Measurements from ENCODE around the gene TMEM115. TPM values are rescaled to one million over a fixed set of nuclear protein-coding genes. Genes with fewer than 3 reads are reported as not detected.

Gene TMEM115
- 10 to 100 TPM; 19.0 to 20.2 TPM for total RNA-seq

GRCh38 chr3:50358911-50359759 lies at the start of gene TMEM115:
TSS of gene TMEM115 (minus strand) at chr3:50359521. CDS start at chr3:50359063, 458 bp downstream.
- DNase-seq = peak; percentile 94
- peak within 1 kb of the TSS; percentile 98 for H3K4me3 Mint-ChIP-seq
- no peaks in the 10 kb centered on the region for H3K9me3 Mint-ChIP-seq
- no peaks in the 10 kb centered on the region for H3K27me3 Mint-ChIP-seq
- H3K4me1 Mint-ChIP-seq = peaks cover 38% of the 10 kb centered on the region
- H3K27ac Mint-ChIP-seq = peak within 1 kb of the TSS; percentile 94
- peaks cover 20% of the 10 kb centered on the region for H3K36me3 Mint-ChIP-seq

- no peak for DNase-seq
- H3K36me3 Mint-ChIP-seq = no peaks in the 10 kb centered on the region
- H3K9me3 Mint-ChIP-seq = no peaks in the 10 kb centered on the region
- H3K4me1 Mint-ChIP-seq = peaks cover 3% of the 10 kb centered on the region
- H3K27ac Mint-ChIP-seq = no peak overlapping the region
- H3K4me3 Mint-ChIP-seq = no peak overlapping the region
- no peaks in the 10 kb centered on the region for H3K27me3 Mint-ChIP-seq
These were observed 49.2 kb upstream of the TMEM115 start for GRCh38 chr3:50408443-50408944.

GRCh38 chr3:50406487-50406886 lies 47.2 kb upstream of the TMEM115 start:
- H3K36me3 Mint-ChIP-seq = no peaks in the 10 kb centered on the region
- no peak overlapping the region for H3K4me3 Mint-ChIP-seq
- H3K4me1 Mint-ChIP-seq = peaks cover 3% of the 10 kb centered on the region
- DNase-seq = no peak
- no peaks in the 10 kb centered on the region for H3K27me3 Mint-ChIP-seq
- H3K27ac Mint-ChIP-seq = no peak overlapping the region
- no peaks in the 10 kb centered on the region for H3K9me3 Mint-ChIP-seq

- Mint-ChIP-seq H3K36me3 (no peaks in the 10 kb centered on the region), H3K4me1 (no peaks in the 10 kb centered on the region), H3K27me3 (no peaks in the 10 kb centered on the region), H3K9me3 (no peaks in the 10 kb centered on the region), H3K27ac (no peak overlapping the region), H3K4me3 (no peak overlapping the region)
- DNase-seq = peak; percentile 13
These were observed 45.9 kb upstream of the TMEM115 start for GRCh38 chr3:50405249-50405648.

GRCh38 chr3:50401978-50402595 lies 42.8 kb upstream of the TMEM115 start:
- no peak overlapping the region for H3K4me3 Mint-ChIP-seq
- H3K27ac Mint-ChIP-seq = no peak overlapping the region
- no peaks in the 10 kb centered on the region for H3K36me3 Mint-ChIP-seq
- no peak for DNase-seq
- H3K27me3 Mint-ChIP-seq = no peaks in the 10 kb centered on the region
- no peaks in the 10 kb centered on the region for H3K4me1 Mint-ChIP-seq
- no peaks in the 10 kb centered on the region for H3K9me3 Mint-ChIP-seq

GRCh38 chr3:50396502-50396901 lies 37.2 kb upstream of the TMEM115 start:
- Mint-ChIP-seq H3K4me3 (no peak overlapping the region), H3K9me3 (no peaks in the 10 kb centered on the region), H3K27ac (no peak overlapping the region), H3K27me3 (no peaks in the 10 kb centered on the region), H3K36me3 (no peaks in the 10 kb centered on the region), H3K4me1 (peaks cover 3% of the 10 kb centered on the region)
- DNase-seq = no peak

DNA sequence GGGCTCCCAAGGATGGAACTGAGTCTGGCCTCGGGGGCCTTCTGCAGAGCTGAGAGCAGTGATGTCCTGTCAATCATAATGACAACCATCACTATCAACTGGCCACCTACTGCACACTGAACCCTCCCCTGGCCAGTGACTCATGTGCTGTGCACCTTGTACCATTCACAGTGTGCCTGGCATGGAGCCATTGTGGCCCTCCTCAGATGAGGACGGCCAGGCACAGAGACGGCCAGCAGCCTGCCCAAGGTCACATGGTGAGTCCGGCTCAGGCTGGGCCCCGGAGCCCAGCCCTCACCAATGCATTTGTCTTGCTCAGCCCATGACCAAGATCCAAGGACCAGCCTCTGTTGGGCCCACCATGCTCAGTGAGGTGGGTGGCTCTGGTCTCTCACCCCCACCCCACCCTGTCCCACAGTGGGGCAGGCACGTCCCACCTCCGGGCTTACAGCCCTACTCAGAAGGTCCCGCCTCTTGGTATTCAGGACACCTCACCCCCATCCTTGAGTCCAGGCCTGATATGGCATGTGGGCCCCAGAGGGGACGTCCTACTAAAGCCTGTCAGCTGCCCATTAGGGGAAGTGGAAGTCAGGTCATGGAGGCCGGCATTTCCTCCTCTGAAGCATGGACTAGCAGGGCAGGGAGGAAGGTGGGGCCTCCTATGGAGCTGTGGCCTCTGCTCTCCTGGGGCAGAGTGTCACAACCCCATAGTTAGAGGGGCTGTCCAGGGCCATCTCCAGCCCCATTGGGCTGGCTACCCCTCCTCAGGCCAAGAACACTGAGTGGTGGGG lies 35.9 kb upstream of the TMEM115 start:
- H3K27me3 Mint-ChIP-seq = no peaks in the 10 kb centered on the region
- peaks cover 3% of the 10 kb centered on the region for H3K4me1 Mint-ChIP-seq
- no peak overlapping the region for H3K27ac Mint-ChIP-seq
- no peaks in the 10 kb centered on the region for H3K36me3 Mint-ChIP-seq
- no peak overlapping the region for H3K4me3 Mint-ChIP-seq
- no peaks in the 10 kb centered on the region for H3K9me3 Mint-ChIP-seq
- DNase-seq = no peak

DNA sequence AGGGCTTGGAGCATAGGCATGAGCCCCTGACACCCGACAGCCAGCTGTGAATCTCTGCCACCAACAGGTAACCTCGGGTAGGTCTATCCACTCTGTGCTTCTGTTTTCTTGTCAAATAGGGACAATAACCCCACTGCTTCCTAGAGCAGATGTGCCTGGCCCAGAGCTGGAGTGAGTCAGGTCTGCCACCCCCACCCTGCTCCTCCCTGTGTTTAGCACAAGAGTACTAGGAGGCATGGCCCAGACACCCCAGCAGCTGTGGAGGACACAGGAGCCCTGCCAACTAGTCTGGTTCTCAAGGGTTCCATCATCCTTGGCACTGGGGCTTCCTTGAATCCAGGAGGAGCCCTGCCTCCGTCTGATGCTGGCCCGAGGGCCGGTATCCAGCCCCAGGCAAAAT lies 33.7 kb upstream of the TMEM115 start:
- no peaks in the 10 kb centered on the region for H3K27me3 Mint-ChIP-seq
- DNase-seq = no peak
- H3K36me3 Mint-ChIP-seq = no peaks in the 10 kb centered on the region
- H3K27ac Mint-ChIP-seq = no peak overlapping the region
- peaks cover 3% of the 10 kb centered on the region for H3K4me1 Mint-ChIP-seq
- H3K4me3 Mint-ChIP-seq = no peak overlapping the region
- no peaks in the 10 kb centered on the region for H3K9me3 Mint-ChIP-seq

- H3K27me3 Mint-ChIP-seq = no peaks in the 10 kb centered on the region
- H3K9me3 Mint-ChIP-seq = no peaks in the 10 kb centered on the region
These were observed 32.9 kb upstream of the TMEM115 start for GRCh38 chr3:50392101-50392715.

DNA sequence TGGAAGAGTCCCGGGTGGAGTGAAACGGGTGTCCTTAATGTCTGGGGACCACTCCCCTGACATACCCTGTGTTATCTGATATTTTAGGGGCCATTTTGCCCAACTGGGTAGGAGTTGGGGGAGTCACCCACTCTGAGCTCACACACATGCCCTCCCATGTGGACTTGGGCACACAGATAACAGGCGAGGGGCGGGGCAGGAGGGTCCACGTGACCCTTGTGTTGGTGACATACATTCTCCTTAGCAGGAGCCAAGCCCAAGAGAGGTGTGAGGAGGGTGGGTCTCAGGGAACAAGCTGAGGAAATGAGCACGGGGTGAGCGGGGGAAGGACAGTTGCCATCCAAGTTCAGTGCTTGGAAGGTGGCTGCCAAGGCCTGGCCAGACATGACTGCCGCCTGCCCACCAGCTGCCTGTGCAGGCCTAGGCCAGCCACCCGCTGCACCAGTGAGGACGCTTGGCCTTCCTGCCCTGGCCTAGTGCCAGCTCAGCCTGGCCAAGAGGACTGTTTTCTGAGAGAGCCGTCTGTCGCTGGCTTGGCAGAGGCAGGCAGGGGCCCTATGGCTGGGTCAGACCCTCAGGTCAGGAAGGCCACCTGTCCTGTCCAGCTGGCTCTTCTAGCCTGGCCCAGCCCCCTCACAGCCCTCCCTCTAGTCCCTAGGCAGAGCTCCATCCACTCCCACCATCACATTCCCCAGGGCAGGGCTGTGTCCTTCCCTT lies 31.3 kb upstream of the TMEM115 start:
- no peak overlapping the region for H3K4me3 Mint-ChIP-seq
- no peaks in the 10 kb centered on the region for H3K27me3 Mint-ChIP-seq
- no peak for DNase-seq

More at GRCh38 chr3:50392101-50392715, 32.9 kb upstream of the TMEM115 start:
- DNase-seq = no peak
- no peak overlapping the region for H3K27ac Mint-ChIP-seq
- no peaks in the 10 kb centered on the region for H3K36me3 Mint-ChIP-seq
- peaks cover 3% of the 10 kb centered on the region for H3K4me1 Mint-ChIP-seq
- no peak overlapping the region for H3K4me3 Mint-ChIP-seq

DNA sequence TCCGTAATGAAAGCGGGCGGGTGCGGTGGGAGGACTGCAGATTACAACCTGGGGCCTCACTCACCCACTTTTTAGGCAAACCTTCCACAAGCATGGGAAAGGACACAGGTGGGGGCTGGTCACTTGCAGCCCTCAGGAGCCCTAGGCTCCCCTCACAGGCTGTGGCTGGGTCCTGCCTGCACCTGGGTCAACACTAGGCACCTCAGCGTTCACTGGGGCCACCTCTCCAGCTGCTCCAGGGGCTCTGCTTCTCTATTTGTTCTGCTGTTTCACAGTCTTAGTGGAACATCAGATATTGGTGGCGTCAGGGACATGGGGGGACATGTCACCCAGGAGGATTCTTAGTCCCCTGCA lies 30.1 kb upstream of the TMEM115 start:
- H3K27ac Mint-ChIP-seq = no peak overlapping the region
- H3K9me3 Mint-ChIP-seq = no peaks in the 10 kb centered on the region
- H3K4me3 Mint-ChIP-seq = no peak overlapping the region
- H3K4me1 Mint-ChIP-seq = peaks cover 3% of the 10 kb centered on the region
- DNase-seq = no peak
- H3K36me3 Mint-ChIP-seq = no peaks in the 10 kb centered on the region
- H3K27me3 Mint-ChIP-seq = no peaks in the 10 kb centered on the region

More for the DNA sequence above, 31.3 kb upstream of the TMEM115 start:
- Mint-ChIP-seq H3K4me1 (peaks cover 3% of the 10 kb centered on the region), H3K36me3 (no peaks in the 10 kb centered on the region), H3K27ac (no peak overlapping the region), H3K9me3 (no peaks in the 10 kb centered on the region)

DNA sequence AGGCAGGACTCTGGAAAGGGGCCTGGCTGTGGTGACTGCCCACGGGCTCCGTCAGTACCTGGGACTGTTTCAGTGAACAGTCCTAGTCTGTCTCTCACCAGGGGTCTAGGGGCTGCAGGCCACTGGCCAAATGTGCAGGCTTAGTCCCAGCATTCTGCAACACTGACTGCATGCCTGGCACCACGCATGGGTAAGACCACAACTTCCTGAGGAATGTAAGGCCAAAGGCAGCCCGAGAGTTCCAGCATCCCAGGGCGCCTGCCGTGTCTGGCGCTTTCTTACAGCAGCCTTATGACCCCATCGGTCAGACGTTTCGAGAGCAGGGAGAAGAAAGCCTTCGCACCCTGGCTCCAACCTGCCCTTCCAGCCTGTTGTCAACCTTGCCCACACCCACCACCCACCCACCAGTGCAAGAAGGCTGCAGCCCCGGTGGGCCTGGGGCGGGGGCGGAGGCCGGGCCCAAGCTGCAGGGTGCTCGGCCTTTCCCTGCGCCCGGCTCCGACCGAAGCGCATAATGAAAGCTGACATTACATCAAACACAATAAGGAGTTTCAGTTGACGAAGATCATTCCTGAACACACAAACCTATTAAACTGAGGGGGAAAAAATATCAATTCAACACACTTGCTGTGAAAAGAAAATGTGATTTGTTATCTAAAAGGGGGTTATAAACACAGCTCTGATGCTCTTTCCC lies 29.5 kb upstream of the TMEM115 start:
- Mint-ChIP-seq H3K4me1 (peaks cover 3% of the 10 kb centered on the region), H3K36me3 (no peaks in the 10 kb centered on the region), H3K9me3 (no peaks in the 10 kb centered on the region)

DNA sequence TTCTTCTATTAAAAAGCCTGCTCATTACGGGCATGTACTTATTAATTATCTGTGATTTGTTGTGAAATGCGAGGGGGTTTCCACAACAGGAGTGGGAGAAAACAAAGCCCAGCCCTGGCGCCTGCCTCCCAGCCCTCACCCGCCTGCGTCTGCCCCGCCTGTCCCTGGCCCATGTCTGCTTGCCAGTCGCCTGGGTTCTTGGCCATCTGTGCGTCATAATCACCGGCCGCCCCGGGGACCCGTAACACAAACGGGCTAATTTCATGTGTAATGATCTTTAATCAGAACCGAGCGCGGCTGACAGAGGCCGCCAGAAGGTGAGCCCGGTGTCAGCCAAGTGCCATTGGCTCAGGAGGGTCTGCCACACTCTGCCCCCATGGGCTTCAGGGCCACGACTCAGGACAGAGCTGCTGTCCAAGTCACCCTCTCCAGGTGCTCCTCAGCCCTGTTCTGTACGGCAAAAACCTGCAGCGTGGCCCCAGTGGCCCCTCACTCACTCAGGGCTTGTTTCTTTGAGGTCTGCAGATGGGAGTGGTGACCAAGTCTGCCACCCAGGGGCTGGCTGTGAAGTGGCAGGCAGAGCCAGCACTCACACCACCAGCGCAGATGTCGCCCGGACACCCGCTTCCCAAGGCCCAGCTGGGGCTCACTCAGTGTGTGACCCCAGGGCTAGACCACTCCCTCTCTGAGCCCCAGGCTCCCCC lies 28.8 kb upstream of the TMEM115 start:
- H3K4me3 Mint-ChIP-seq = no peak overlapping the region
- no peak for DNase-seq
- no peaks in the 10 kb centered on the region for H3K36me3 Mint-ChIP-seq
- peaks cover 3% of the 10 kb centered on the region for H3K4me1 Mint-ChIP-seq
- no peaks in the 10 kb centered on the region for H3K27me3 Mint-ChIP-seq
- no peak overlapping the region for H3K27ac Mint-ChIP-seq
- no peaks in the 10 kb centered on the region for H3K9me3 Mint-ChIP-seq

More for the DNA sequence above, 29.5 kb upstream of the TMEM115 start:
- Mint-ChIP-seq H3K4me3 (no peak overlapping the region), H3K27me3 (no peaks in the 10 kb centered on the region), H3K27ac (no peak overlapping the region)
- DNase-seq = no peak

All from activated naive CD8-positive, alpha-beta T cell treated with anti-CD3 and anti-CD28 coated beads for 36 hours (primary cell).